Spleen (tissue), 7 donors: ENCODE data around the gene PDGFC.

Experiments
- CTCF ChIP-seq, 11 experiments: fragments of 200-600 bp in 7 of 11; fragments of 450-650 bp in 4 of 11; sonication (generic) in 4 of 11; IDR thresholded peaks in 8 of 11; conservative IDR thresholded peaks in 3 of 11; 1 replicate in 7 of 11; 2 replicates in 4 of 11; pipeline versions ENCODE4 v1.4.0 to v1.8.0; 2016 to 2021; ENCODE audit warnings: antibody characterized with exemption in 11 of 11, inconsistent platforms in 4 of 11, mild to moderate bottlenecking in 1 of 11
- POLR2A ChIP-seq, 3 donors: fragments of 450-650 bp; IDR thresholded peaks; one replicate each; pipeline ENCODE4 v1.5.1; 2017; ENCODE audit warnings: antibody characterized with exemption in 3 of 3, mild to moderate bottlenecking in 1 of 3
- donor health status: DM: no; HTN: no; CAD: no; lungs with moderate emphysema.
- donor health status: DM: no; HTN: no; CAD: no.
- donor health status: DM: no; HTN: no; CAD: no.

- TF ChIP-seq POLR2A (IDR thresholded peaks at IDR 0.05) (no peak), CTCF (IDR thresholded peaks at IDR 0.05 in 8 of 11, conservative IDR thresholded peaks at IDR 0.05 in 3 of 11) (no peak)
Observed at GRCh38 chr4:156961196-156962057, 10.2 kb downstream of the PDGFC start.
